PC-3 (cell line): ENCODE data around the gene BCR.

Source experiments
- CTCF ChIP-seq: fragments of 300-600 bp; sonication (generic); conservative IDR thresholded peaks from 2 replicates; pipeline ENCODE4 v1.5.1; 2017; ENCODE audit warnings: antibody characterized with exemption, low read depth, mild to moderate bottlenecking, low read length
- EZH2 ChIP-seq: fragments of 300-600 bp; sonication (generic); IDR thresholded peaks from one replicate; pipeline ENCODE4 v1.6.1; 2017; ENCODE audit warnings: antibody characterized with exemption, mild to moderate bottlenecking, low read length; ENCODE audit not compliant: unreplicated experiment

- no peak for TF ChIP-seq CTCF
- TF ChIP-seq EZH2 = no peak
These were observed 30.3 kb downstream of the BCR start for GRCh38 chr22:23210428-23211170.
